K562 (cell line): ENCODE measurements around the gene SAXO2. TPM values are rescaled to one million over a fixed set of nuclear protein-coding genes. Genes with fewer than 3 reads are reported as not detected.
"Not testable (repeated sequence)": the region's sequence is repeated elsewhere in the genome, so short reads cannot be mapped to it uniquely, and the experiment has no call there.

Source experiments
- ATAC-seq: fragments of 200-7000 bp; cut with Tn5 transposase; 3 replicates; pipeline ENCODE4 v1.9.1; 2020; ENCODE audit warnings: moderate library complexity
- BruUV-seq: library from RNA; stranded (reverse); fragments of 400-500 nt; replicated peaks from 2 replicates; lab custom pipeline; 2021; lab: Mats Ljungman, UMichigan
- CTCF ChIA-PET: fragments of 300-600 bp; formaldehyde crosslinking; extraction: SDS; loops from one replicate; lab custom pipeline; 2021; ENCODE audit warnings: low intra/inter-chr PET ratio; lab: Yijun Ruan, JAX
- POLR2A ChIA-PET: fragments of 300-600, 350-650 bp; sonication (Branson Sonifier 250); formaldehyde crosslinking; extraction: SDS; loops from one replicate; lab custom pipeline; 2021; ENCODE audit warnings: antibody characterized with exemption, inconsistent platforms; lab: Yijun Ruan, JAX
- DNase-seq, 4 experiments: peaks; one replicate each; pipeline versions ENCODE4 v3.0.0 to v3.0.0-alpha.2; 2011 to 2018; ENCODE audit warnings: low spot score in 3 of 4, mixed read lengths in 3 of 4; ENCODE audit errors: extremely low read depth in 1 of 4
- FAIRE-seq: peaks from 2 replicates; lab custom pipeline; 2011; peaks lifted over from hg19 to GRCh38; lab: Jason Lieb, UNC
- H2AFZ ChIP-seq: 2 replicates; pipeline ENCODE4 v1.6.0; 2011; ENCODE audit warnings: low read depth, low read length, control low read depth, inconsistent platforms
- H3K27ac ChIP-seq: fragments of 200-600 bp; 3 replicates; pipeline ENCODE4 v1.8.0; 2011; ENCODE audit warnings: low read depth, mild to moderate bottlenecking, control low read depth, inconsistent platforms, low read length, moderate library complexity, mixed read lengths; ENCODE audit errors: extremely low read depth
- H3K27me3 ChIP-seq, 2 experiments: fragments of 300-600 bp in 1 of 2; 2 replicates in 1 of 2; 3 replicates in 1 of 2; pipeline versions ENCODE4 v1.6.0 to v1.8.0; 2011; ENCODE audit warnings: inconsistent platforms in 2 of 2, low read length in 2 of 2, mild to moderate bottlenecking in 1 of 2, mixed read lengths in 1 of 2, moderate library complexity in 1 of 2; ENCODE audit not compliant: control insufficient read depth in 2 of 2, insufficient read depth in 2 of 2
- H3K36me3 ChIP-seq: fragments of 300-600 bp; 3 replicates; pipeline ENCODE4 v1.8.0; 2011; ENCODE audit warnings: mild to moderate bottlenecking, low read length, inconsistent platforms; ENCODE audit not compliant: control insufficient read depth, insufficient read depth
- H3K4me1 ChIP-seq, 2 experiments: fragments of 200-600 bp in 1 of 2; replicated peaks in 1 of 2; 2 replicates in 1 of 2; 3 replicates in 1 of 2; pipeline versions ENCODE4 v1.5.1 to v1.8.0; 2011; ENCODE audit warnings: inconsistent platforms in 2 of 2, low read length in 2 of 2, mild to moderate bottlenecking in 1 of 2, mixed read lengths in 1 of 2, moderate library complexity in 1 of 2; ENCODE audit not compliant: control insufficient read depth in 2 of 2, insufficient read depth in 2 of 2
- H3K4me2 ChIP-seq: 2 replicates; pipeline ENCODE4 v1.6.1; 2011; ENCODE audit warnings: low read length, control low read depth, inconsistent platforms, mixed read lengths; ENCODE audit not compliant: insufficient read depth
- H3K4me3 ChIP-seq: fragments of 200-600 bp; sonication (generic), shearing (Covaris generic); 2 replicates; pipeline ENCODE4 v1.5.1; 2016; ENCODE audit warnings: control low read depth, inconsistent platforms
- H3K79me2 ChIP-seq: fragments of 200-600 bp; 3 replicates; pipeline ENCODE4 v1.8.0; 2011; ENCODE audit warnings: low read length, inconsistent platforms; ENCODE audit not compliant: control insufficient read depth, insufficient read depth
- H3K9ac ChIP-seq, 2 experiments: 2 replicates each; pipeline versions ENCODE4 v1.6.0 to v1.6.1; 2011; ENCODE audit warnings: low read depth in 2 of 2, low read length in 2 of 2, control low read depth in 1 of 2, inconsistent platforms in 1 of 2, mild to moderate bottlenecking in 1 of 2, mixed read lengths in 1 of 2; ENCODE audit not compliant: insufficient read depth in 1 of 2
- H3K9me1 ChIP-seq: one replicate; pipeline ENCODE4 v1.6.0; 2011; ENCODE audit warnings: inconsistent platforms, mild to moderate bottlenecking, low read length, moderate library complexity; ENCODE audit not compliant: control insufficient read depth, insufficient read depth
- H3K9me3 ChIP-seq: replicated peaks from 2 replicates; pipeline ENCODE4 v1.5.1; 2011; ENCODE audit warnings: low read depth, low read length, inconsistent platforms; ENCODE audit not compliant: control insufficient read depth, insufficient read depth
- H4K20me1 ChIP-seq: replicated peaks from 2 replicates; pipeline ENCODE4 v1.6.1; 2011; ENCODE audit warnings: low read length, inconsistent platforms, mixed read lengths; ENCODE audit not compliant: control insufficient read depth, insufficient read depth
- BHLHE40 ChIP-seq: IDR thresholded peaks from 2 replicates; pipeline ENCODE4 v1.6.1; 2011; ENCODE audit warnings: low read length, improper control_type of control experiment
- EP400 ChIP-seq: fragments of 450-650 bp; IDR thresholded peaks from 2 replicates; pipeline ENCODE4 v1.6.1; 2017; ENCODE audit warnings: antibody characterized with exemption, mild to moderate bottlenecking, moderate library complexity
- ETV1 ChIP-seq: fragments of 450-650 bp; conservative IDR thresholded peaks from 2 replicates; pipeline ENCODE4 v1.6.1; 2016; ENCODE audit warnings: missing genetic modification characterization, control low read depth, low read depth, missing compliant biosample characterization
- FOSL1 ChIP-seq: fragments of 200-800 bp; sonication (Bioruptor generic); conservative IDR thresholded peaks from 2 replicates; pipeline ENCODE4 v1.6.1; 2016; ENCODE audit warnings: missing genetic modification characterization, missing compliant biosample characterization
- PHF20 ChIP-seq: fragments of 450-650 bp; IDR thresholded peaks from 2 replicates; pipeline ENCODE4 v1.6.1; 2018; ENCODE audit not compliant: partially characterized antibody
- RCOR1 ChIP-seq, 2 experiments: IDR thresholded peaks; 2 replicates each; pipeline ENCODE4 v1.6.1; 2012; ENCODE audit warnings: low read depth in 2 of 2, low read length in 2 of 2, borderline replicate concordance in 1 of 2, improper control_type of control experiment in 1 of 2
- WGBS: fragments of 100-300 bp; shearing (Covaris generic); methylation state at CpG from one replicate; pipeline ENCODE4 v1.1.6; 2016; ENCODE audit warnings: low coverage, mixed read lengths; ENCODE audit not compliant: insufficient coverage; ENCODE audit errors: missing lambda C conversion rate; 5-methylcytosine and 5-hydroxymethylcytosine counted together
- in situ Hi-C: fragments of 300-500 bp; cut with MboI; formaldehyde crosslinking; loops from 4 replicates; pipeline ENCODE4 v1.15.0; 2018; ENCODE audit warnings: inconsistent platforms, mixed read lengths
- intact Hi-C: fragments of 100-400 bp; cut with micrococcal nuclease; formaldehyde crosslinking; loops from 2 replicates; pipeline ENCODE4 v1.14.2; 2022
- polyA plus RNA-seq, 8 experiments: library from polyadenylated mRNA; depleted of rRNA in 4 of 8; stranded (reverse) in 5 of 8; unstranded in 3 of 8; fragments of >200 nt; fragmentation: Nextera tagmentation in 2 of 8; fragmentation: Illumina TruSeq in 1 of 8; extraction: Ambion mirVana in 2 of 8; extraction: Trizol in 1 of 8; gene quantifications; 2 replicates each; pipeline versions ENCODE4 v1.2.1 to v1.2.3, GENCODE V29; 2011 to 2014; ENCODE audit warnings: inconsistent platforms in 1 of 8, missing spikeins in 1 of 8
- total RNA-seq, 7 experiments: library from RNA; depleted of rRNA in 6 of 7; stranded (reverse); fragments of >200 nt in 6 of 7; fragmentation: Illumina TruSeq in 2 of 7; extraction: Trizol in 2 of 7; gene quantifications; 2 replicates each; pipeline versions ENCODE4 v1.2.1 to v1.2.3, GENCODE V29; 2011 to 2021; ENCODE audit warnings: low replicate concordance in 1 of 7

SAXO2 gene
- total and polyA plus RNA-seq, 9 of the 15 experiments (the other 6 are each of a cell fraction or from before 2014, with no cell fraction given): 3.1 to 14.2 (median 8.2) TPM

- CTCF ChIA-PET, H3K27me3 ChIP-seq, intact Hi-C loops, H3K9ac ChIP-seq, H3K36me3 ChIP-seq, H3K9me1 ChIP-seq, H3K4me2 ChIP-seq, ATAC-seq, H3K9me3 ChIP-seq, in situ Hi-C loops, H3K4me3 ChIP-seq, DNase-seq, H4K20me1 ChIP-seq, POLR2A ChIA-PET, H3K27ac ChIP-seq, H3K4me1 ChIP-seq, FAIRE-seq, H3K79me2 ChIP-seq, H2AFZ ChIP-seq, BruUV-seq: not testable (repeated sequence)
- WGBS: 74% methylated on average over 3 of the region's 3 CpGs
These were observed 14.4 kb upstream of the SAXO2 start for GRCh38 chr15:82248261-82248660.

GRCh38 chr15:82261566-82262421 lies 824 bp upstream of the SAXO2 start:
- Histone ChIP-seq H3K4me3 (peak overlapping the region; percentile 71), H2AFZ (peak overlapping the region; percentile 85), H3K4me2 (peak overlapping the region; percentile 86), H3K36me3 (peaks cover 29% of the 10 kb centered on the region; the same call in 2 of the 3 replicates), H3K9ac (peak overlapping the region; percentile 68 to 91), H3K79me2 (peaks cover 35% of the 10 kb centered on the region), H3K4me1 (peaks cover 15 to 17% of the 10 kb centered on the region in 2 experiments; a peak in 4 of 5 replicates), H3K27ac (peak overlapping the region; percentile 73)
- H3K9me3 ChIP-seq, CTCF ChIA-PET, BruUV-seq, H4K20me1 ChIP-seq, intact Hi-C loops, H3K27me3 ChIP-seq, in situ Hi-C loops, H3K9me1 ChIP-seq: not testable (repeated sequence)
- POLR2A ChIA-PET: interaction anchor here (0.6 to 1.2 kb wide), 3 partner anchors 20 to 1169 kb away, joined by 3 read pairs; no protein-coding TSS in a partner anchor
- FAIRE-seq: peak; percentile 96
- ATAC-seq: peak; percentile 80
- DNase-seq: peak; percentile 37 to 77 (median 46)
- 1% methylated on average over 19 of the region's 19 CpGs for WGBS
- TF ChIP-seq BHLHE40 (peak; percentile 69), RCOR1 (IDR thresholded peaks at IDR 0.05; ENCODE audit: borderline replicate concordance in 1 of 2, low read depth in 2 of 2, low read length in 2 of 2) (0 out of 4 replicates have a peak, but pooled peaks of 1 of the 2 experiments have one; percentile 22), ETV1 (tag) (peak; percentile 65), FOSL1 (tag) (peak; percentile 80), EP400 (peak; percentile 45), PHF20 (peak; percentile 16)
